ENCODE measurements around the gene ACVR1B.

Gene ACVR1B

GRCh38 chr12:52011602-52012214 is 60.2 kb downstream of the ACVR1B start:
- no peaks in the 10 kb centered on the region for H3K36me3 ChIP-seq (ENCODE audit: control insufficient read depth, insufficient read depth, low read length)
- H3K4me1 ChIP-seq (ENCODE audit: control insufficient read depth, insufficient read depth, low read length) = peaks cover 15% of the 10 kb centered on the region

GRCh38 chr12:52013626-52014310 is 62.3 kb downstream of the ACVR1B start:
- Histone ChIP-seq H3K4me1 (ENCODE audit: control insufficient read depth, insufficient read depth, low read length) (peaks cover 15% of the 10 kb centered on the region), H3K36me3 (ENCODE audit: control insufficient read depth, insufficient read depth, low read length) (no peaks in the 10 kb centered on the region), H3K27me3 (ENCODE audit: control insufficient read depth, insufficient read depth, low read length) (peaks cover 61% of the 10 kb centered on the region), H3K9me3 (ENCODE audit: control insufficient read depth, insufficient read depth, low read length) (no peaks in the 10 kb centered on the region), H3K4me3 (ENCODE audit: low read depth, low read length) (peak overlapping the region; percentile 37), H3K9ac (ENCODE audit: low read depth, low read length) (no peak overlapping the region)

More at GRCh38 chr12:52011602-52012214, 60.2 kb downstream of the ACVR1B start:
- Histone ChIP-seq H3K27me3 (ENCODE audit: control insufficient read depth, insufficient read depth, low read length) (peaks cover 69% of the 10 kb centered on the region), H3K9ac (ENCODE audit: low read depth, low read length) (no peak overlapping the region), H3K4me3 (ENCODE audit: low read depth, low read length) (no peak overlapping the region), H3K9me3 (ENCODE audit: control insufficient read depth, insufficient read depth, low read length) (no peaks in the 10 kb centered on the region)

GRCh38 chr12:52014567-52015530 is 63.4 kb downstream of the ACVR1B start:
- no peaks in the 10 kb centered on the region for H3K36me3 ChIP-seq (ENCODE audit: control insufficient read depth, insufficient read depth, low read length)
- peak overlapping the region; percentile 37 for H3K4me3 ChIP-seq (ENCODE audit: low read depth, low read length)
- H3K4me1 ChIP-seq (ENCODE audit: control insufficient read depth, insufficient read depth, low read length) = peaks cover 13% of the 10 kb centered on the region
- no peak overlapping the region for H3K9ac ChIP-seq (ENCODE audit: low read depth, low read length)
- no peaks in the 10 kb centered on the region for H3K9me3 ChIP-seq (ENCODE audit: control insufficient read depth, insufficient read depth, low read length)
- peaks cover 54% of the 10 kb centered on the region for H3K27me3 ChIP-seq (ENCODE audit: control insufficient read depth, insufficient read depth, low read length)

GRCh38 chr12:52015532-52016041 is 64.1 kb downstream of the ACVR1B start:
- no peaks in the 10 kb centered on the region for H3K9me3 ChIP-seq (ENCODE audit: control insufficient read depth, insufficient read depth, low read length)
- H3K4me3 ChIP-seq (ENCODE audit: low read depth, low read length) = peak overlapping the region; percentile 22
- H3K9ac ChIP-seq (ENCODE audit: low read depth, low read length) = no peak overlapping the region

GRCh38 chr12:52018433-52019112 is 67.1 kb downstream of the ACVR1B start:
- no peaks in the 10 kb centered on the region for H3K36me3 ChIP-seq (ENCODE audit: control insufficient read depth, insufficient read depth, low read length)
- H3K4me1 ChIP-seq (ENCODE audit: control insufficient read depth, insufficient read depth, low read length) = peaks cover 4% of the 10 kb centered on the region
- no peaks in the 10 kb centered on the region for H3K9me3 ChIP-seq (ENCODE audit: control insufficient read depth, insufficient read depth, low read length)
- H3K4me3 ChIP-seq (ENCODE audit: low read depth, low read length) = no peak overlapping the region
- H3K27me3 ChIP-seq (ENCODE audit: control insufficient read depth, insufficient read depth, low read length) = peaks cover 69% of the 10 kb centered on the region
- H3K9ac ChIP-seq (ENCODE audit: low read depth, low read length) = no peak overlapping the region

More at GRCh38 chr12:52015532-52016041, 64.1 kb downstream of the ACVR1B start:
- peaks cover 60% of the 10 kb centered on the region for H3K27me3 ChIP-seq (ENCODE audit: control insufficient read depth, insufficient read depth, low read length)
- H3K36me3 ChIP-seq (ENCODE audit: control insufficient read depth, insufficient read depth, low read length) = no peaks in the 10 kb centered on the region
- peaks cover 7% of the 10 kb centered on the region for H3K4me1 ChIP-seq (ENCODE audit: control insufficient read depth, insufficient read depth, low read length)

GRCh38 chr12:52019113-52019770 is 67.7 kb downstream of the ACVR1B start:
- H3K9ac ChIP-seq (ENCODE audit: low read depth, low read length) = no peak overlapping the region
- H3K4me3 ChIP-seq (ENCODE audit: low read depth, low read length) = no peak overlapping the region
- H3K36me3 ChIP-seq (ENCODE audit: control insufficient read depth, insufficient read depth, low read length) = no peaks in the 10 kb centered on the region
- no peaks in the 10 kb centered on the region for H3K9me3 ChIP-seq (ENCODE audit: control insufficient read depth, insufficient read depth, low read length)
- peaks cover 67% of the 10 kb centered on the region for H3K27me3 ChIP-seq (ENCODE audit: control insufficient read depth, insufficient read depth, low read length)
- peaks cover 4% of the 10 kb centered on the region for H3K4me1 ChIP-seq (ENCODE audit: control insufficient read depth, insufficient read depth, low read length)

GRCh38 chr12:52020539-52021336 is 69.2 kb downstream of the ACVR1B start:
- H3K4me1 ChIP-seq (ENCODE audit: control insufficient read depth, insufficient read depth, low read length) = peaks cover 2% of the 10 kb centered on the region
- H3K4me3 ChIP-seq (ENCODE audit: low read depth, low read length) = peak overlapping the region; percentile 19
- H3K36me3 ChIP-seq (ENCODE audit: control insufficient read depth, insufficient read depth, low read length) = no peaks in the 10 kb centered on the region
- no peak overlapping the region for H3K9ac ChIP-seq (ENCODE audit: low read depth, low read length)
- peaks cover 64% of the 10 kb centered on the region for H3K27me3 ChIP-seq (ENCODE audit: control insufficient read depth, insufficient read depth, low read length)
- no peaks in the 10 kb centered on the region for H3K9me3 ChIP-seq (ENCODE audit: control insufficient read depth, insufficient read depth, low read length)

GRCh38 chr12:52022841-52023181 is 71.3 kb downstream of the ACVR1B start:
- Histone ChIP-seq H3K9ac (ENCODE audit: low read depth, low read length) (no peak overlapping the region), H3K36me3 (ENCODE audit: control insufficient read depth, insufficient read depth, low read length) (no peaks in the 10 kb centered on the region), H3K9me3 (ENCODE audit: control insufficient read depth, insufficient read depth, low read length) (no peaks in the 10 kb centered on the region), H3K27me3 (ENCODE audit: control insufficient read depth, insufficient read depth, low read length) (peaks cover 46% of the 10 kb centered on the region), H3K4me3 (ENCODE audit: low read depth, low read length) (peak overlapping the region; percentile 68), H3K4me1 (ENCODE audit: control insufficient read depth, insufficient read depth, low read length) (peaks cover 6% of the 10 kb centered on the region)

GRCh38 chr12:52023182-52023975 is 71.9 kb downstream of the ACVR1B start:
- H3K4me3 ChIP-seq (ENCODE audit: low read depth, low read length) = peak overlapping the region; percentile 68
- H3K9ac ChIP-seq (ENCODE audit: low read depth, low read length) = no peak overlapping the region
- H3K4me1 ChIP-seq (ENCODE audit: control insufficient read depth, insufficient read depth, low read length) = peaks cover 6% of the 10 kb centered on the region

More at GRCh38 chr12:52023182-52023975, 71.9 kb downstream of the ACVR1B start:
- Histone ChIP-seq H3K36me3 (ENCODE audit: control insufficient read depth, insufficient read depth, low read length) (no peaks in the 10 kb centered on the region), H3K27me3 (ENCODE audit: control insufficient read depth, insufficient read depth, low read length) (peaks cover 46% of the 10 kb centered on the region), H3K9me3 (ENCODE audit: control insufficient read depth, insufficient read depth, low read length) (no peaks in the 10 kb centered on the region)

Measured in iPS-15b (cell line).